NK-92 (cell line): ENCODE results near the gene TRERF1.
A peak's percentile ranks its signal among the peaks of the same experiment; 100 is the strongest.
"Not testable (repeated sequence)": the region's sequence is repeated elsewhere in the genome, so short reads cannot be mapped to it uniquely, and the experiment has no call there.

Source experiments
- DNase-seq: peaks from one replicate; lab custom pipeline; 2025; ENCODE audit not compliant: unreplicated experiment; lab: John Stamatoyannopoulos, UW

TRERF1 gene

GRCh38 chr6:42226645-42227143 lies 225.0 kb downstream of the TRERF1 start:
- DNase-seq: no peak

GRCh38 chr6:42226161-42226611 lies 225.5 kb downstream of the TRERF1 start:
- DNase-seq: no peak

GRCh38 chr6:42225419-42225818 lies 226.3 kb downstream of the TRERF1 start:
- DNase-seq: no peak

- no peak for DNase-seq
Observed at GRCh38 chr6:42225029-42225339, 226.7 kb downstream of the TRERF1 start.

- DNase-seq: no peak
Observed at GRCh38 chr6:42224222-42225028, 227.3 kb downstream of the TRERF1 start.

- DNase-seq: no peak
Observed at GRCh38 chr6:42222448-42222847, 229.3 kb downstream of the TRERF1 start.

GRCh38 chr6:42221546-42221945 lies 230.2 kb downstream of the TRERF1 start:
- DNase-seq: no peak

- no peak for DNase-seq
Observed at GRCh38 chr6:42220807-42221206, 230.9 kb downstream of the TRERF1 start.

- peak; percentile 44 for DNase-seq
Observed at GRCh38 chr6:42217519-42218367, 234.0 kb downstream of the TRERF1 start, which contains the start of gene MRPS10. Gene MRPS10, minus strand, starts transcription at chr6:42217861. Its CDS starts 12 bp downstream, at chr6:42217849.

GRCh38 chr6:42217157-42217518 lies 234.6 kb downstream of the TRERF1 start:
- DNase-seq: no peak

GRCh38 chr6:42216495-42216894 lies 235.2 kb downstream of the TRERF1 start:
- DNase-seq: not testable (repeated sequence)

- no peak for DNase-seq
Observed at GRCh38 chr6:42212442-42212841, 239.3 kb downstream of the TRERF1 start.

- DNase-seq: no peak
Observed at GRCh38 chr6:42211726-42212125, 240.0 kb downstream of the TRERF1 start.

GRCh38 chr6:42210551-42210950 lies 241.2 kb downstream of the TRERF1 start:
- no peak for DNase-seq

- DNase-seq: not testable (repeated sequence)
Observed at GRCh38 chr6:42207559-42207958, 244.2 kb downstream of the TRERF1 start.

GRCh38 chr6:42204768-42205282 lies 246.9 kb downstream of the TRERF1 start:
- no peak for DNase-seq

- no peak for DNase-seq
Observed at GRCh38 chr6:42203183-42203582, 248.5 kb downstream of the TRERF1 start.

- DNase-seq: not testable (repeated sequence)
Observed at GRCh38 chr6:42202131-42202915, 249.4 kb downstream of the TRERF1 start.

GRCh38 chr6:42201382-42201781 lies 250.3 kb downstream of the TRERF1 start:
- no peak for DNase-seq

- DNase-seq: no peak
Observed at GRCh38 chr6:42200035-42200434, 251.7 kb downstream of the TRERF1 start.
